ENCODE data around the gene SHC4.

DNA sequence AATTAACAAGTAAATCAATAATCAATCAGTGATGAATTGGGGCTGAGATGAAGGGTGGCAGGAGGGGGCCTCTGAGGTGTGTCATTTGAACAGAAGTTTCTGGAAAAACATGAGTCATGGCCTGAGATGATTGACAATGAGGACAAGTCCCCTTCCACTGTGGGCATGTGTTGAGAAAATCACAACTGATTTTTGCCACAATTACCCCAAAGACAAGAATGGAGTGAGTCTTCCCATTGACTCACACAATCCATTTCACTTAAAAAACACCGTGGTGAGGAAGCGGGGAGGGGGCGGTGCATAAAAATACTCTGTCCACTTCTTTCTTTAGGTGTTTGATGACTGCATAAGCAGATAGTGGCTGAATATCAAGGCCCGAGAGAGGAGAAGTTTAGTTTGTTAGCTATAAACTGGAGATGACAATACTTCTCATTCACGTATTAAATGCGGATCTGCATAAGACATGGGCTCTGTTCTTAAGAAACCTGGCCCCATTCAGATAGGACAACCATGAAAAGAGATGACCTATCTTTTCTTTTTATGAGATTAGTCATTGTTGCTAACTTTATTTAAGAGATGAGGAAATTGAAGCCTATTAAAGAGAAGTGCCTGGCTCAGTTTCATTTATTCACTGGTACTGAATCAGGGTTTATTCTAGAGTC, 34.7 kb downstream of the SHC4 start:
- TF ChIP-seq EZH2phosphoT487 (IDR thresholded peaks at IDR 0.05; ENCODE audit: insufficient read depth, low read depth) (no peak), EZH2 (IDR thresholded peaks at IDR 0.05; ENCODE audit: insufficient read depth, poor library complexity, severe bottlenecking) (no peak)

Data from GM23248 (cell line).